A549 (cell line): ENCODE measurements around the gene UCHL5. TPM values are rescaled to one million over a fixed set of nuclear protein-coding genes. Genes with fewer than 3 reads are reported as not detected.

Experiments
- ATAC-seq, 2 experiments: fragments of 200-7000 bp in 1 of 2; fragments of >200 bp in 1 of 2; cut with Nextera tagmentation in 1 of 2; cut with Tn5 transposase in 1 of 2; 3 replicates each; pipeline versions ENCODE4 v1.8.0 to v1.9.1; 2018 to 2020; ENCODE audit warnings: mild to moderate bottlenecking in 1 of 2, moderate library complexity in 1 of 2
- CTCF ChIA-PET: fragments of 300-600 bp; sonication (Branson Sonifier 250); formaldehyde crosslinking; extraction: SDS; loops from one replicate; lab custom pipeline; 2021; ENCODE audit warnings: antibody characterized with exemption, inconsistent platforms; lab: Yijun Ruan, JAX
- POLR2A ChIA-PET: fragments of 350-600 bp; formaldehyde crosslinking; extraction: SDS; loops from one replicate; lab custom pipeline; 2021; ENCODE audit warnings: antibody characterized with exemption, inconsistent platforms; lab: Yijun Ruan, JAX
- DNase-seq, 2 experiments: peaks; one replicate each; pipeline versions ENCODE4 v3.0.0 to v3.0.0-alpha.2; 2011 to 2016; ENCODE audit warnings: low read depth in 1 of 2, low spot score in 1 of 2
- FAIRE-seq: peaks from 2 replicates; lab custom pipeline; 2011; peaks lifted over from hg19 to GRCh38; lab: Jason Lieb, UNC
- H3K27ac ChIP-seq, 2 experiments: fragments of >200 bp; sonication (Bioruptor Twin); formaldehyde crosslinking; 3 replicates each; pipeline ENCODE4 v1.5.1; 2016 to 2017
- H3K4me1 ChIP-seq: fragments of >200 bp; sonication (Bioruptor Twin); formaldehyde crosslinking; 3 replicates; pipeline ENCODE4 v1.6.1; 2016
- H3K4me2 ChIP-seq: fragments of >200 bp; sonication (Bioruptor Twin); formaldehyde crosslinking; 3 replicates; pipeline ENCODE4 v1.6.1; 2016
- H3K4me3 ChIP-seq: fragments of >200 bp; sonication (Bioruptor Twin); formaldehyde crosslinking; 3 replicates; pipeline ENCODE4 v1.5.1; 2016
- H3K9me3 ChIP-seq: fragments of >200 bp; sonication (Bioruptor Twin); formaldehyde crosslinking; 3 replicates; pipeline ENCODE4 v1.6.1; 2016
- CBX2 ChIP-seq: fragments of 200-600 bp; sonication (generic); IDR thresholded peaks from 2 replicates; pipeline ENCODE4 v1.6.1; 2016; ENCODE audit warnings: low read depth, mild to moderate bottlenecking, borderline replicate concordance
- CHD2 ChIP-seq: fragments of 150-350 bp; IDR thresholded peaks from 2 replicates; pipeline ENCODE4 v1.6.1; 2014; ENCODE audit warnings: low read length; ENCODE audit not compliant: partially characterized antibody
- EHF ChIP-seq: fragments of 250-450 bp; sonication (Bioruptor Pico); IDR thresholded peaks from 2 replicates; pipeline ENCODE4 v1.5.0; 2020; ENCODE audit warnings: mild to moderate bottlenecking
- EHMT2 ChIP-seq: fragments of 200-600 bp; sonication (generic); IDR thresholded peaks from 2 replicates; pipeline ENCODE4 v1.6.1; 2016; ENCODE audit warnings: antibody characterized with exemption, low read depth, mild to moderate bottlenecking, moderate library complexity
- ESRRA ChIP-seq: fragments of 150-350 bp; IDR thresholded peaks from 2 replicates; pipeline ENCODE4 v1.6.1; 2014; ENCODE audit warnings: mild to moderate bottlenecking, low read length, borderline replicate concordance
- FOSB ChIP-seq: fragments of 250-450 bp; sonication (Bioruptor Pico); IDR thresholded peaks from 2 replicates; pipeline ENCODE4 v1.5.0; 2020; ENCODE audit warnings: mild to moderate bottlenecking, moderate library complexity
- FOSL2 ChIP-seq, 2 experiments: fragments of 450-650 bp in 1 of 2; fragments of >200 bp in 1 of 2; sonication (Bioruptor Twin) in 1 of 2; formaldehyde crosslinking; IDR thresholded peaks; 2 replicates each; pipeline versions ENCODE4 v1.5.0 to v1.6.1; 2016 to 2020; ENCODE audit warnings: mild to moderate bottlenecking in 1 of 2, moderate library complexity in 1 of 2
- GATA3 ChIP-seq: IDR thresholded peaks from 2 replicates; pipeline ENCODE4 v1.6.1; 2012; ENCODE audit warnings: borderline replicate concordance
- HEYL ChIP-seq: fragments of 250-450 bp; sonication (Bioruptor Pico); IDR thresholded peaks from 2 replicates; pipeline ENCODE4 v1.8.0; 2021; ENCODE audit warnings: mild to moderate bottlenecking, moderate library complexity
- HOXB13 ChIP-seq: fragments of 250-450 bp; sonication (Bioruptor Pico); IDR thresholded peaks from 2 replicates; pipeline ENCODE4 v1.5.0; 2020; ENCODE audit warnings: low read depth, mild to moderate bottlenecking, moderate library complexity
- HOXB5 ChIP-seq: fragments of 250-450 bp; sonication (Bioruptor Pico); IDR thresholded peaks from 2 replicates; pipeline ENCODE4 v1.5.0; 2020; ENCODE audit warnings: mild to moderate bottlenecking, moderate library complexity
- JUN ChIP-seq, 2 experiments: fragments of >200 bp; sonication (Bioruptor Twin); formaldehyde crosslinking; IDR thresholded peaks; 2 replicates in 1 of 2; 3 replicates in 1 of 2; pipeline ENCODE4 v1.6.1; 2016 to 2017
- KDM5A ChIP-seq: fragments of 200-600 bp; sonication (generic); IDR thresholded peaks from 2 replicates; pipeline ENCODE4 v1.6.1; 2016; ENCODE audit warnings: antibody characterized with exemption, mild to moderate bottlenecking
- MAFK ChIP-seq: fragments of 450-650 bp; IDR thresholded peaks from 2 replicates; pipeline ENCODE4 v1.6.1; 2014; ENCODE audit not compliant: partially characterized antibody
- MAZ ChIP-seq: fragments of 150-350 bp; IDR thresholded peaks from 2 replicates; pipeline ENCODE4 v1.6.1; 2014; ENCODE audit warnings: antibody characterized with exemption, low read depth, low read length, borderline replicate concordance
- MYC ChIP-seq: IDR thresholded peaks from 2 replicates; pipeline ENCODE4 v1.6.1; 2012; ENCODE audit warnings: mild to moderate bottlenecking, inconsistent platforms, low read length, improper control_type of control experiment, borderline replicate concordance
- NPAS2 ChIP-seq: fragments of 250-450 bp; sonication (Bioruptor Pico); IDR thresholded peaks from 2 replicates; pipeline ENCODE4 v1.8.0; 2022; ENCODE audit warnings: mild to moderate bottlenecking, moderate library complexity, borderline replicate concordance
- POLR2A ChIP-seq: IDR thresholded peaks from 2 replicates; pipeline ENCODE4 v1.6.1; 2012; ENCODE audit warnings: mild to moderate bottlenecking, low read length
- RAD21 ChIP-seq, 2 experiments: fragments of >200 bp in 1 of 2; sonication (Bioruptor Twin) in 1 of 2; formaldehyde crosslinking in 1 of 2; IDR thresholded peaks in 1 of 2; conservative IDR thresholded peaks in 1 of 2; 2 replicates in 1 of 2; 3 replicates in 1 of 2; pipeline ENCODE4 v1.6.1; 2012 to 2018; ENCODE audit warnings: inconsistent platforms in 1 of 2
- RFX5 ChIP-seq: fragments of 450-650 bp; IDR thresholded peaks from 2 replicates; pipeline ENCODE4 v1.7.1; 2014; ENCODE audit warnings: antibody characterized with exemption, mild to moderate bottlenecking, moderate library complexity
- SMC3 ChIP-seq: fragments of >200 bp; sonication (Bioruptor Twin); formaldehyde crosslinking; IDR thresholded peaks from 3 replicates; pipeline ENCODE4 v1.6.1; 2018; ENCODE audit warnings: inconsistent platforms
- SREBF2 ChIP-seq: fragments of 450-650 bp; IDR thresholded peaks from 2 replicates; pipeline ENCODE4 v1.6.1; 2014; ENCODE audit warnings: mild to moderate bottlenecking, moderate library complexity
- TFCP2L1 ChIP-seq: fragments of 250-450 bp; sonication (Bioruptor Pico); IDR thresholded peaks from 2 replicates; pipeline ENCODE4 v1.5.0; 2021; ENCODE audit warnings: mild to moderate bottlenecking
- TP53 ChIP-seq: fragments of 250-450 bp; sonication (Bioruptor Pico); IDR thresholded peaks from 2 replicates; pipeline ENCODE4 v1.5.0; 2021; ENCODE audit warnings: mild to moderate bottlenecking, moderate library complexity
- ZNF302 ChIP-seq: fragments of 250-450 bp; sonication (Bioruptor Pico); IDR thresholded peaks from 2 replicates; pipeline ENCODE4 v1.9.0; 2021; ENCODE audit warnings: inconsistent platforms, mild to moderate bottlenecking, moderate library complexity
- WGBS: methylation state at CpG from one replicate; pipeline ENCODE4 v1.1.6; 2017; ENCODE audit errors: missing lambda C conversion rate; 5-methylcytosine and 5-hydroxymethylcytosine counted together
- polyA plus RNA-seq, 4 experiments: library from polyadenylated mRNA; depleted of rRNA in 3 of 4; stranded (reverse); fragments of >200 nt; fragmentation: RNase III in 1 of 4; extraction: RNeasy Plus Mini Kit Qiagen cat#74134 plus additional on column Dnase treatment in 1 of 4; gene quantifications; 2 replicates in 3 of 4; 3 replicates in 1 of 4; pipeline ENCODE4 v1.2.3, GENCODE V29; 2011 to 2017
- TF ChIP-seq, protein P1 (sequence below): fragments of 250-450 bp; sonication (Bioruptor Pico); IDR thresholded peaks from 2 replicates; pipeline ENCODE4 v1.5.0; 2021; ENCODE audit warnings: mild to moderate bottlenecking, moderate library complexity, borderline replicate concordance
- TF ChIP-seq, protein P2 (sequence below): fragments of >200 bp; sonication (Bioruptor Twin); formaldehyde crosslinking; IDR thresholded peaks from 2 replicates; pipeline ENCODE4 v1.6.1; 2016
- TF ChIP-seq, protein P3 (sequence below): IDR thresholded peaks from 2 replicates; pipeline ENCODE4 v1.6.1; 2012
- TF ChIP-seq, protein P4 (sequence below): fragments of 150-350 bp; IDR thresholded peaks from 2 replicates; pipeline ENCODE4 v1.6.1; 2014; ENCODE audit warnings: low read depth, mild to moderate bottlenecking, low read length

UCHL5 gene
- polyA plus RNA-seq, 2 of the 4 experiments (the other 2 are of a cell fraction) = 53.0 to 68.3 TPM

DNA sequence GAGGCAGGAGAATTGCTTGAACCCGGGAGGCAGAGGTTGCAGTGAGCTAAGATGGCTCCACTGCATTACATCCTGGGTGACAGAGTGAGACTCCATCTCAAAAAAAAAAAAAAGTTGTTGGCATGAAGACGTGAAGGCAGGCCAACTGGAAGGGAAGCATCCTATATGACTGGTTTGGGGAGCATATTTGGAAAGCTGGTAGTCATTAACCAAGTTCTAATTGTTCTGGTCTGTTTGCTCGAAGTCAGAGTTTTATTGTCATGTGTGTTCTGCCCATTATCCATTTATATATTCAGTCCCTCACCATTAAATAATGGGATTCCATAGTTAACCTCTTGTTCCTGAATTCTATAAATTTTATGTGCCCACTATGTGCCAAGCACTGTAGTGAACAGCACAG is 49.3 kb upstream of the UCHL5 start:
- no peak for FAIRE-seq
- TF ChIP-seq, protein P1, sequence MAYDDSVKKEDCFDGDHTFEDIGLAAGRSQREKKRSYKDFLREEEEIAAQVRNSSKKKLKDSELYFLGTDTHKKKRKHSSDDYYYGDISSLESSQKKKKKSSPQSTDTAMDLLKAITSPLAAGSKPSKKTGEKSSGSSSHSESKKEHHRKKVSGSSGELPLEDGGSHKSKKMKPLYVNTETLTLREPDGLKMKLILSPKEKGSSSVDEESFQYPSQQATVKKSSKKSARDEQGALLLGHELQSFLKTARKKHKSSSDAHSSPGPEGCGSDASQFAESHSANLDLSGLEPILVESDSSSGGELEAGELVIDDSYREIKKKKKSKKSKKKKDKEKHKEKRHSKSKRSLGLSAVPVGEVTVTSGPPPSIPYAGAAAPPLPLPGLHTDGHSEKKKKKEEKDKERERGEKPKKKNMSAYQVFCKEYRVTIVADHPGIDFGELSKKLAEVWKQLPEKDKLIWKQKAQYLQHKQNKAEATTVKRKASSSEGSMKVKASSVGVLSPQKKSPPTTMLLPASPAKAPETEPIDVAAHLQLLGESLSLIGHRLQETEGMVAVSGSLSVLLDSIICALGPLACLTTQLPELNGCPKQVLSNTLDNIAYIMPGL = no peak
- TF ChIP-seq RFX5 = no peak
- TF ChIP-seq SMC3 = no peak
- TF ChIP-seq, protein P2, sequence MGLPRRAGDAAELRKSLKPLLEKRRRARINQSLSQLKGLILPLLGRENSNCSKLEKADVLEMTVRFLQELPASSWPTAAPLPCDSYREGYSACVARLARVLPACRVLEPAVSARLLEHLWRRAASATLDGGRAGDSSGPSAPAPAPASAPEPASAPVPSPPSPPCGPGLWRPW = no peak
- TF ChIP-seq SREBF2 = no peak
- TF ChIP-seq KDM5A = no peak
- TF ChIP-seq TFCP2L1 (CRISPR knock-in tag) = no peak
- TF ChIP-seq GATA3 = no peak
- TF ChIP-seq ESRRA = no peak
- TF ChIP-seq MAZ = no peak
- TF ChIP-seq TP53 (CRISPR knock-in tag) = no peak
- TF ChIP-seq EHMT2 = no peak
- TF ChIP-seq CHD2 = no peak
- TF ChIP-seq NPAS2 (CRISPR knock-in tag) = no peak
- no peak for TF ChIP-seq MAFK
- TF ChIP-seq FOSB = no peak
- no peak for TF ChIP-seq FOSL2 (IDR thresholded peaks at IDR 0.05)
- no peak for TF ChIP-seq FOSL2 (CRISPR knock-in tag; IDR thresholded peaks at IDR 0.05)
- TF ChIP-seq, all 56 proteins: peak for 0
- H3K9me3 ChIP-seq = no peaks in the 10 kb centered on the region

DNA sequence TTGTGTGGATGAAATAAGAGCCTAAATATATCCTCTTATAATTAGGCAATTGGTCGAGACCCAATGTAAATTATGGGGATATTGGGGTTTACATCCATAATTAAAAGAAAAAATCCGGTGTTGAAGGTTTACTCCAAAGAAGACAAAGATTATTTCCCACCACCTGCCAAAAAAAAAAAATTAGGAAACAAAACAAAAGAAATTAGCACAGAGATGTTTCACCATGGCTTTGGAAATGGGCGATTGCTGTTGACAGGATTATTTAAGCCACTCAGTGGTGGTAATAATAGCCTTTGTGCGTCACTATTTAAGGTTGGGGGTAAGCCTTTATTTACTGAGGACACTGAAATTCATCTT is 46.6 kb upstream of the UCHL5 start:
- ChIA-PET CTCF (interaction anchor here (0.6 to 7.3 kb wide), 8 partner anchors 8 to 50 kb away, joined by 3 to 66 read pairs (median 4); partner anchors contain the start of gene CDC73), POLR2A (interaction anchor here (0.7 to 3.8 kb wide), 10 partner anchors 9 to 298 kb away, joined by 3 to 38 read pairs (median 5); partner anchors contain the start of genes CDC73, RGS2, RO60 and UCHL5)
- H3K27ac ChIP-seq = peak overlapping the region; percentile 76 to 96
- ATAC-seq (no peak), FAIRE-seq (no peak), DNase-seq (peak in 1 of 2 experiments; percentile 42)
- 13% methylated on average over 4 of the region's 4 CpGs for WGBS
- H3K4me2 ChIP-seq = peak overlapping the region; percentile 80
- H3K9me3 ChIP-seq = no peaks in the 10 kb centered on the region
- H3K4me3 ChIP-seq = peak overlapping the region; percentile 67
- TF ChIP-seq HEYL (CRISPR knock-in tag) = no peak
- TF ChIP-seq FOSL2 (IDR thresholded peaks at IDR 0.05) = no peak
- TF ChIP-seq FOSL2 (CRISPR knock-in tag; IDR thresholded peaks at IDR 0.05) = peak; percentile 27; the same call in 1 of the 2 replicates
- H3K4me1 ChIP-seq = peaks cover 21% of the 10 kb centered on the region

More for the DNA sequence above, 49.3 kb upstream of the UCHL5 start:
- H3K4me1 ChIP-seq = peaks cover 40% of the 10 kb centered on the region
- H3K4me2 ChIP-seq = no peak overlapping the region
- WGBS = 57% methylated on average over 3 of the region's 3 CpGs
- DNase-seq = no peak
- CTCF ChIA-PET = interaction anchor here (7.2 kb wide), 1 partner anchor 14 kb away, joined by 63 read pairs; the partner anchor contains the start of gene CDC73
- H3K27ac ChIP-seq = no peak overlapping the region
- POLR2A ChIA-PET = interaction anchor here (1.2 kb wide), 1 partner anchor 49 kb away, joined by 3 read pairs; the partner anchor contains the start of genes RO60 and UCHL5
- no peak for ATAC-seq
- H3K4me3 ChIP-seq = no peak overlapping the region

DNA sequence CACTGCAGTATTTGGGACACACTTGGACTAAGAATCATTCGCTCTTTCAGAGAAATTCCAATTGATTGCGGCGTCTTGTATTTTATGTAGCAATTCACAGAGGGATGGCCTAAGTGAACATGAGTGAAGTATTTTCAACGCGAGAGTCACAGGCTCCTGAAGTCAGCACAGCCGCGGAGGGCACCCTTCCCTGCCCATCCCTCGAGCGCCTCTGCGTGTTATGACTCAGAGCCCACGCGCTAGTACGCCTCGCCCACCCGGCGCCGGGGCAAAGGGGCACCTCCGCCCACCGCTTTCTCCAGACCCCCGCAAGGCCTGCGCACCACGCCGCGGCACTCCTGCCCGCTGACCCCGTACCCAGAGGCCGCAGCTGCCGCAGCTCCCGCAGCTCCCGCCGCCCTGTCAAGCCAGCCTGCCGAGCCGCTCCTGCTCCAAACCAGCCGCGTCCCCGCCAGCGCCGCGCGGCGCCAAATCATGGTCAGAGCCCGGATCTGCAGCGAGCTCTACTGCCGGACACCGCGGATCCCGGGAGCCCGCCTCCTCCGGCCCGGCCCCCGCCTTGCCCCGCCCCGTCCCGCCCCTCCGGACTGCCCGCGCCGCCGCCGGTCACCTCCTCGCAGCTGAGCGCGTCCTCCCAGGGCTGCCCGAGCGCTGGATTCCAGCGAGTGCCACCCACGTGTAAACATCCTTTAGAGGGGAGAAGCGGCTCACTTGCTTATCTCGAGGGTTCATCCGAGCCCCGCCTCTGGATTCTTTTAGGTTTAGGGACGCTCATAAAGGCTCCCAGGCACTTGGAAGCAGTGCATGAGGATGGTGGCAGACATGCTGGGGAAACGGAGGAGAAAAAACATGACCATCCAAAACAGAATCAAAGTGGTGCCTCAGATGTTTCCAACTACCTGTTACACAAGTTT is 46.0 kb upstream of the UCHL5 start, which contains the start of gene GLRX2:
TSS of gene GLRX2 (minus strand) at position 508 of the 914 bp plus-strand sequence. CDS start at position 476, 32 bp downstream.
- Histone ChIP-seq H3K4me1 (peaks cover 17% of the 10 kb centered on the region; the same call in 2 of the 3 replicates), H3K4me2 (peak within 1 kb of the TSS; percentile 91), H3K4me3 (peak within 1 kb of the TSS; percentile 67), H3K27ac (peak within 1 kb of the TSS; percentile 76 to 96), H3K9me3 (no peaks in the 10 kb centered on the region)
- ATAC-seq (peak; percentile 90 to 96), DNase-seq (peak; percentile 88 to 89), FAIRE-seq (no peak)
- under 1% methylated on average over 27 of the region's 73 CpGs for WGBS
- ChIA-PET CTCF (interaction anchor here (0.6 to 7.3 kb wide), 10 partner anchors 9 to 632 kb away, joined by 3 to 66 read pairs (median 4); partner anchors contain the start of gene CDC73), POLR2A (interaction anchor here (0.7 to 3.8 kb wide), 13 partner anchors 8 to 620 kb away, joined by 3 to 38 read pairs (median 4); partner anchors contain the start of genes CDC73, RGS2, RO60 and UCHL5)
- TF ChIP-seq SMC3 (peak; percentile 57), MYC (peak; percentile 53; the same call in 1 of the 2 replicates), ZNF302 (CRISPR knock-in tag) (no peak), POLR2A (peak; percentile 78), HOXB5 (CRISPR knock-in tag) (0 out of 2 replicates have a peak, but pooled peaks have one; percentile 6), GATA3 (0 out of 2 replicates have a peak, but pooled peaks have one; percentile 2), HOXB13 (CRISPR knock-in tag) (no peak), CHD2 (peak; percentile 41), FOSL2 (IDR thresholded peaks at IDR 0.05) (0 out of 2 replicates have a peak, but pooled peaks have one; percentile 35), FOSL2 (CRISPR knock-in tag; IDR thresholded peaks at IDR 0.05) (peak; percentile 90), JUN (IDR thresholded peaks at IDR 0.05) (peak; percentile 33 to 84; a peak in 2 of 5 replicates), CBX2 (no peak), EHF (CRISPR knock-in tag) (no peak), RAD21 (conservative IDR thresholded peaks at IDR 0.05 in 1 of 2, IDR thresholded peaks at IDR 0.05 in 1 of 2) (peak; percentile 51 to 64)
- TF ChIP-seq, protein P3, sequence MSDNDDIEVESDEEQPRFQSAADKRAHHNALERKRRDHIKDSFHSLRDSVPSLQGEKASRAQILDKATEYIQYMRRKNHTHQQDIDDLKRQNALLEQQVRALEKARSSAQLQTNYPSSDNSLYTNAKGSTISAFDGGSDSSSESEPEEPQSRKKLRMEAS = peak; percentile 85
- TF ChIP-seq, protein P4, sequence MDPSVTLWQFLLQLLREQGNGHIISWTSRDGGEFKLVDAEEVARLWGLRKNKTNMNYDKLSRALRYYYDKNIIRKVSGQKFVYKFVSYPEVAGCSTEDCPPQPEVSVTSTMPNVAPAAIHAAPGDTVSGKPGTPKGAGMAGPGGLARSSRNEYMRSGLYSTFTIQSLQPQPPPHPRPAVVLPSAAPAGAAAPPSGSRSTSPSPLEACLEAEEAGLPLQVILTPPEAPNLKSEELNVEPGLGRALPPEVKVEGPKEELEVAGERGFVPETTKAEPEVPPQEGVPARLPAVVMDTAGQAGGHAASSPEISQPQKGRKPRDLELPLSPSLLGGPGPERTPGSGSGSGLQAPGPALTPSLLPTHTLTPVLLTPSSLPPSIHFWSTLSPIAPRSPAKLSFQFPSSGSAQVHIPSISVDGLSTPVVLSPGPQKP = no peak
